Measurements from ENCODE around the gene PRDM16. TPM values are rescaled to one million over a fixed set of nuclear protein-coding genes. Genes with fewer than 3 reads are reported as not detected.

Gene PRDM16
- polyA plus RNA-seq, 1 experiment = 0.06 TPM

DNA sequence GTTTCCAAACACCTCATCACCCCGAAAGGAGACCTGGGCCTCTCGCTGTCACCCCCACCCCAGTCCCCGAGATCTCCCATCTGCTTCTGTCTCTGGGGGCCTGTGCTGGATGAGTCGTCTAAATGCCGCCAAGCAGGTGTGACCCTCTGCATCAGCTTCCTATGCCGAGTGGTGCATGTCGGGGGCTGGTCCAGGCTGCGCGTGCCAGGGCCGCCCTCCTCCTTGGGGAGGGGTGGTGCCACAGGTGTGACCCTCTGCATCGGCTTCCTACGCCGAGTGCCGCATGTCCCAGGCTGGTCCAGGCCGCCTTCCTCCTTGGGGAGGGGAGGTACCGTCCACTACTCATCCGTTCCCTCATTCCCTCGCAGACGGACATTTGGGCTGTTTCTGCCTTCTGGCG lies 115.7 kb downstream of the PRDM16 start:
- Histone ChIP-seq H3K27ac (ENCODE audit: low read depth, low read length) (no peak overlapping the region), H3K27me3 (ENCODE audit: control insufficient read depth, insufficient read depth, low read length) (no peaks in the 10 kb centered on the region), H3K9me3 (ENCODE audit: control insufficient read depth, insufficient read depth, low read length) (peaks cover 85% of the 10 kb centered on the region), H3K4me3 (ENCODE audit: low read depth, low read length) (no peak overlapping the region)
- no peak for DNase-seq (ENCODE audit: low read depth, low spot score)
- ChIA-PET POLR2A (no interaction called here), CTCF (no interaction called here)
- no peak for TF ChIP-seq CTCF (IDR thresholded peaks at IDR 0.05; ENCODE audit: low read depth, low read length)

DNA sequence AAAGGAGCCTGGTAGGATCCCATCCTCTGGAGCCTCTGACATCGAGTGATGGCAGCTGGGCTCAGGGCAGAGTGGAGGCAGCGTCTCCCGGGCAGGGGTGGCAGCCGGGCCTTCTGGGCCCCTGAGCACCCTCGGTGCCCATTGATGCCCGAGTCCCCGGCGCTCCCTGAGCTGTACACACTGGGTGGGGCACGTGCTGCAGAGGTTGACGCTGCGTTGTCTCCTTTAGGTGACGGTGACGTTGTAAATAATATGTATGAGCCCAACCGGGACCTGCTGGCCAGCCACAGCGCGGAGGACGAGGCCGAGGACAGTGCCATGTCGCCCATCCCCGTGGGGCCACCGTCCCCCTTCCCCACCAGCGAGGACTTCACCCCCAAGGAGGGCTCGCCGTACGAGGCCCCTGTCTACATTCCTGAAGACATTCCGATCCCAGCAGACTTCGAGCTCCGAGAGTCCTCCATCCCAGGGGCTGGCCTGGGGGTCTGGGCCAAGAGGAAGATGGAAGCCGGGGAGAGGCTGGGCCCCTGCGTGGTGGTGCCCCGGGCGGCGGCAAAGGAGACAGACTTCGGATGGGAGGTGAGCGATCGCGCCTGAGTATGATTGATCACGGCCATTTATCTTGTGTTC lies 117.0 kb downstream of the PRDM16 start:
- CTCF ChIA-PET = no interaction called here

GRCh38 chr1:3186526-3186921 lies 117.5 kb downstream of the PRDM16 start:
- Histone ChIP-seq H3K27ac (ENCODE audit: low read depth, low read length) (no peak overlapping the region), H3K4me3 (ENCODE audit: low read depth, low read length) (no peak overlapping the region), H3K27me3 (ENCODE audit: control insufficient read depth, insufficient read depth, low read length) (no peaks in the 10 kb centered on the region), H3K9me3 (ENCODE audit: control insufficient read depth, insufficient read depth, low read length) (peaks cover 88% of the 10 kb centered on the region)
- CTCF ChIA-PET = no interaction called here
- peak; percentile 10 for DNase-seq (ENCODE audit: low read depth, low spot score)
- POLR2A ChIA-PET = no interaction called here
- no peak for TF ChIP-seq CTCF (IDR thresholded peaks at IDR 0.05; ENCODE audit: low read depth, low read length)

More for the DNA sequence above, 117.0 kb downstream of the PRDM16 start:
- no peak overlapping the region for H3K27ac ChIP-seq (ENCODE audit: low read depth, low read length)
- H3K27me3 ChIP-seq (ENCODE audit: control insufficient read depth, insufficient read depth, low read length) = no peaks in the 10 kb centered on the region
- TF ChIP-seq CTCF (IDR thresholded peaks at IDR 0.05; ENCODE audit: low read depth, low read length) = no peak
- POLR2A ChIA-PET = no interaction called here
- H3K9me3 ChIP-seq (ENCODE audit: control insufficient read depth, insufficient read depth, low read length) = peaks cover 86% of the 10 kb centered on the region
- no peak for DNase-seq (ENCODE audit: low read depth, low spot score)
- H3K4me3 ChIP-seq (ENCODE audit: low read depth, low read length) = no peak overlapping the region

- Histone ChIP-seq H3K4me3 (ENCODE audit: low read depth, low read length) (no peak overlapping the region), H3K27me3 (ENCODE audit: control insufficient read depth, insufficient read depth, low read length) (no peaks in the 10 kb centered on the region), H3K27ac (ENCODE audit: low read depth, low read length) (no peak overlapping the region), H3K9me3 (ENCODE audit: control insufficient read depth, insufficient read depth, low read length) (peaks cover 87% of the 10 kb centered on the region)
- CTCF ChIA-PET = no interaction called here
- no peak for DNase-seq (ENCODE audit: low read depth, low spot score)
- no peak for TF ChIP-seq CTCF (IDR thresholded peaks at IDR 0.05; ENCODE audit: low read depth, low read length)
- POLR2A ChIA-PET = no interaction called here
These were observed 118.6 kb downstream of the PRDM16 start for GRCh38 chr1:3187415-3188149.

DNA sequence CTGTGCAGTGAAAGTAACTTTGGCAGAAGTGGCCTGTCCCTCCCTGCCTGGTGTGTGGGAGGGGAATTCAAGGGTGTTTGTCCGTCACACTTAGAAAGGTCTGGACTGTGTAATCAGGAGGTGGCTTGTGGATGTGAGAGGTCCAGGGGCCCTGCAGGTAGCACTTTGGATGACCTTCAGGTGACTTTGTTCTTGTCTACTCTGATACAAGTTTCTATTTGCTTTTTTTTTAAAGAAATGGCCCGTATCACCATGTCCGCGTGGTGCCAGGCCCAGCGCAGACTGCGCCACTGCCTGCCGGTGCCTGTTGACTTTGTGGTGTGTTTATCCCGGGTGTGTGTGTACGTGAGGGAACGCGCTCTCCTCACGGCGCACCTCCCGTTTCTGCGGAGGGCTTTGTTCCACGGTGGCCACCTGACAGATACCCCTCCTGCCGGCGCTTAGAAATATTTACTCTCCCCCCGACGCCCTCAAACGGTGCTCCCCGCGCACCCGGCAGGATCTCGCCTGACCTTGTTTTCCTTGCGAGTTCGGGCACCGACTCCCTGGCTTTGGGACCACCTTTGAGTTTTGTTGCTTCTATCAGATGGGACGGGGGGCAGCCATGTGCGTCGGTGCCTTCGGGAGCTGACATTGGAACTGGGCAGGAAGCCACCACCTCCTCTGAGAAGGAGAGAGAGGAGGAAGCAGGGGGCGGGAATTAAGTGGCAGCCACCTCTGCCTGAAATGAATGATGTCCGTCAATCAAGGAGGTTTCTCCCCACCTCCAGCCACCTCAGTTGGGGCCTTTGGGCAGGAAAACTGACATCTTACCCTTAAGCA lies 119.4 kb downstream of the PRDM16 start:
- TF ChIP-seq CTCF (IDR thresholded peaks at IDR 0.05; ENCODE audit: low read depth, low read length) = no peak
- DNase-seq (ENCODE audit: low read depth, low spot score) = no peak
- Histone ChIP-seq H3K27me3 (ENCODE audit: control insufficient read depth, insufficient read depth, low read length) (no peaks in the 10 kb centered on the region), H3K4me3 (ENCODE audit: low read depth, low read length) (no peak overlapping the region), H3K27ac (ENCODE audit: low read depth, low read length) (no peak overlapping the region), H3K9me3 (ENCODE audit: control insufficient read depth, insufficient read depth, low read length) (peaks cover 87% of the 10 kb centered on the region)
- CTCF ChIA-PET = no interaction called here
- POLR2A ChIA-PET = no interaction called here

Data from AG04450 (cell line).